Adrenal gland (tissue), 12 donors: Measurements from ENCODE around the gene FNBP1L. TPM values are rescaled to one million over a fixed set of nuclear protein-coding genes. Genes with fewer than 3 reads are reported as not detected.

Source experiments
- DNase-seq, 7 donors: peaks; one replicate each; pipeline ENCODE4 v3.0.0-alpha.2; 2019 to 2020
- H3K27ac ChIP-seq, 5 donors: fragments of 200-600 bp; sonication (generic) in 4 of 5; 1 replicate in 3 of 5; 2 replicates in 2 of 5; pipeline versions ENCODE4 v1.5.1 to v1.8.0; 2016 to 2020; ENCODE audit warnings: mild to moderate bottlenecking in 1 of 5
- H3K27me3 ChIP-seq: fragments of 200-600 bp; 2 replicates; pipeline ENCODE4 v1.8.0; 2021
- H3K36me3 ChIP-seq, 2 donors: fragments of 200-600 bp; replicated peaks in 1 of 2; 1 replicate in 1 of 2; 2 replicates in 1 of 2; pipeline versions ENCODE4 v1.5.1 to v1.8.0; 2018 to 2022
- H3K4me1 ChIP-seq, 2 donors: fragments of 200-600 bp; replicated peaks in 1 of 2; 1 replicate in 1 of 2; 2 replicates in 1 of 2; pipeline versions ENCODE4 v1.5.1 to v1.8.0; 2018 to 2021
- H3K4me3 ChIP-seq, 4 donors: fragments of 200-600 bp; sonication (generic) in 3 of 4; one replicate each; pipeline ENCODE4 v1.5.1; 2016 to 2018
- H3K9me3 ChIP-seq, 3 donors: fragments of 200-600 bp; sonication (generic) in 1 of 3; replicated peaks in 1 of 3; 1 replicate in 2 of 3; 2 replicates in 1 of 3; pipeline versions ENCODE4 v1.5.1 to v1.8.0; 2016 to 2021
- POLR2A ChIP-seq, 2 donors: fragments of 450-650 bp; IDR thresholded peaks; one replicate each; pipeline ENCODE4 v1.6.1; 2017; ENCODE audit warnings: antibody characterized with exemption in 2 of 2, mild to moderate bottlenecking in 2 of 2, moderate library complexity in 1 of 2
- WGBS, 4 donors: extraction: QIAGEN DNeasy Blood & Tissue Kit in 2 of 4; methylation state at CpG; one replicate each; pipeline versions ENCODE4 v1.1.5 to v1.1.7; 2013 to 2017; 5-methylcytosine and 5-hydroxymethylcytosine counted together
- intact Hi-C, 2 donors: fragments of 100-400 bp; cut with DNase I; formaldehyde crosslinking; loops; one replicate each; pipeline versions ENCODE4 v1.14.1 to v1.15.0; 2022 to 2023
- polyA plus RNA-seq, 3 donors: library from polyadenylated mRNA; stranded (reverse); fragments of 200-250 nt in 2 of 3; fragments of 350-450 nt in 1 of 3; fragmentation: Illumina TruSeq in 1 of 3; extraction: RNeasy Lipid Tissue Mini Kit (QIAGEN cat#74804) in 1 of 3; gene quantifications; one replicate each; pipeline ENCODE4 v1.2.3, GENCODE V29; 2013 to 2014
- total RNA-seq, 9 donors: library from RNA; depleted of rRNA in 4 of 9; stranded (reverse); fragments of >200 nt in 4 of 9; fragments of 120-200 nt in 1 of 9; fragmentation: NEBNext Ultra II Directional in 1 of 9; extraction: Animal tissue kit (Norgen Biotek cat#: 25700) in 1 of 9; gene quantifications; one replicate each; pipeline versions ENCODE4 v1.1.0 to v1.2.4, GENCODE V29; 2013 to 2023
- TF ChIP-seq, protein P1 (sequence below), 6 experiments: fragments of 450-650 bp in 4 of 6; fragments of 200-600 bp in 2 of 6; sonication (generic) in 1 of 6; IDR thresholded peaks; 1 replicate in 5 of 6; 2 replicates in 1 of 6; pipeline versions ENCODE4 v1.5.1 to v1.8.0; 2016 to 2021; ENCODE audit warnings: antibody characterized with exemption in 6 of 6, mild to moderate bottlenecking in 2 of 6, moderate library complexity in 1 of 6
- donor health status: healthy with polysubstance abuse.
- donor health status: Bipolar disorder and iron deficiency.
- donor health status: DM: yes; HTN: yes; CAD: no.
- donor health status: DM: no; HTN: no; CAD: no.
- donor health status: DM: no; HTN: no; CAD: no.
- donor health status: DM: yes; HTN: yes; CAD: no.

FNBP1L gene
- total and polyA plus RNA-seq, 12 donors, result 6.1 to 21.4 (median 14.3) TPM

DNA sequence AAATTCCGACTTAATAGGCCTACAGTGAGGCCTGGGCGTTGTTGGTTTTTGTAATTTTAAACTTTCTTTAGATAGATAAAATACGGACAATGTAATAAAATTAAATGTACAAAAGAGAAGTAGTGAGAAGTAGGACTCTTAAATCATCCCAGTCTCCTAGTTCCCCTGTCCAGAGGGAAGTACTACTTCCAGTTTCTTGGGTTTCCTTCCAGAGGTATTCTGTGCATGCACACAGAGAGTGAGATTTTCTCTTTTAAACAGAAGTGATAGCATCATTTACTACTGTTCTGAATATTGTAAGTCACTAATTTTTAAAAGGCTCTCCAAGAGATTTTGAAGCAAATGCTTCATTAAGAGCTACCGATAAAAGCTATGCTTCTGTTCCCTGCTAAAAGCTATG lies 7.2 kb upstream of the FNBP1L start:
- no peaks in the 10 kb centered on the region for H3K27me3 ChIP-seq
- DNase-seq, result no peak
- H3K36me3 ChIP-seq, result no peaks in the 10 kb centered on the region
- intact Hi-C loops, result loop anchor here in 1 of 2 donors (10.0 kb wide), 2 partner anchors 104 to 404 kb away; no protein-coding TSS in a partner anchor
- H3K27ac ChIP-seq, result no peak overlapping the region
- H3K4me3 ChIP-seq, result no peak overlapping the region
- no peaks in the 10 kb centered on the region for H3K9me3 ChIP-seq
- WGBS, 4 donors, result 86 to 89% (median 88%) methylated on average over 4 of the region's 4 CpGs
- H3K4me1 ChIP-seq, result peaks cover 0 to 7% of the 10 kb centered on the region in 2 donors
- TF ChIP-seq, protein P1, sequence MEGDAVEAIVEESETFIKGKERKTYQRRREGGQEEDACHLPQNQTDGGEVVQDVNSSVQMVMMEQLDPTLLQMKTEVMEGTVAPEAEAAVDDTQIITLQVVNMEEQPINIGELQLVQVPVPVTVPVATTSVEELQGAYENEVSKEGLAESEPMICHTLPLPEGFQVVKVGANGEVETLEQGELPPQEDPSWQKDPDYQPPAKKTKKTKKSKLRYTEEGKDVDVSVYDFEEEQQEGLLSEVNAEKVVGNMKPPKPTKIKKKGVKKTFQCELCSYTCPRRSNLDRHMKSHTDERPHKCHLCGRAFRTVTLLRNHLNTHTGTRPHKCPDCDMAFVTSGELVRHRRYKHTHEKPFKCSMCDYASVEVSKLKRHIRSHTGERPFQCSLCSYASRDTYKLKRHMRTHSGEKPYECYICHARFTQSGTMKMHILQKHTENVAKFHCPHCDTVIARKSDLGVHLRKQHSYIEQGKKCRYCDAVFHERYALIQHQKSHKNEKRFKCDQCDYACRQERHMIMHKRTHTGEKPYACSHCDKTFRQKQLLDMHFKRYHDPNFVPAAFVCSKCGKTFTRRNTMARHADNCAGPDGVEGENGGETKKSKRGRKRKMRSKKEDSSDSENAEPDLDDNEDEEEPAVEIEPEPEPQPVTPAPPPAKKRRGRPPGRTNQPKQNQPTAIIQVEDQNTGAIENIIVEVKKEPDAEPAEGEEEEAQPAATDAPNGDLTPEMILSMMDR (IDR thresholded peaks at IDR 0.05), result no peak
- no peak for TF ChIP-seq POLR2A (IDR thresholded peaks at IDR 0.05)

DNA sequence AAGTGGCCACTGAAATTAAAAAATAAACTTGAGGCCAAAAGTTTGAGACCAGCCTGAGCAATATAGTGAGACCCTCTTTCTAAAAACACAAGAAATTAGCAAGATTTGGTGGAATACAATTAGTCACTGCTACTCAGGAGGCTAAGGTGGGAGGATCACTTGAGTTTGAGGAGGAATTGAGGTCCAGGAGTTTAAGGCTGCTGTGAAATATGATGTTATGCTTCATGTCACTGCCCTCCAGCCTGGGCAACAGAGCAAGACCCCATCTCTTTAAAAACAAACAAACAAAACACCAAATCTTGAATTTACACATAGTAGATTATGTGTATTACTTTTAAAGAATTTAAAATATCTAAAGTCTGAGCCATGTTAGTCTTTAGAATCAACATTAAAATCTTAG lies 6.3 kb upstream of the FNBP1L start:
- intact Hi-C loops, result loop anchor here in 1 of 2 donors (10.0 kb wide), 2 partner anchors 103 to 403 kb away; no protein-coding TSS in a partner anchor
- Histone ChIP-seq H3K36me3 (no peaks in the 10 kb centered on the region), H3K4me1 (peaks cover 0 to 7% of the 10 kb centered on the region in 2 donors), H3K9me3 (no peaks in the 10 kb centered on the region), H3K4me3 (no peak overlapping the region), H3K27ac (no peak overlapping the region), H3K27me3 (no peaks in the 10 kb centered on the region)
- DNase-seq, result no peak
- TF ChIP-seq, protein P1 (IDR thresholded peaks at IDR 0.05), result no peak
- TF ChIP-seq POLR2A (IDR thresholded peaks at IDR 0.05), result no peak

DNA sequence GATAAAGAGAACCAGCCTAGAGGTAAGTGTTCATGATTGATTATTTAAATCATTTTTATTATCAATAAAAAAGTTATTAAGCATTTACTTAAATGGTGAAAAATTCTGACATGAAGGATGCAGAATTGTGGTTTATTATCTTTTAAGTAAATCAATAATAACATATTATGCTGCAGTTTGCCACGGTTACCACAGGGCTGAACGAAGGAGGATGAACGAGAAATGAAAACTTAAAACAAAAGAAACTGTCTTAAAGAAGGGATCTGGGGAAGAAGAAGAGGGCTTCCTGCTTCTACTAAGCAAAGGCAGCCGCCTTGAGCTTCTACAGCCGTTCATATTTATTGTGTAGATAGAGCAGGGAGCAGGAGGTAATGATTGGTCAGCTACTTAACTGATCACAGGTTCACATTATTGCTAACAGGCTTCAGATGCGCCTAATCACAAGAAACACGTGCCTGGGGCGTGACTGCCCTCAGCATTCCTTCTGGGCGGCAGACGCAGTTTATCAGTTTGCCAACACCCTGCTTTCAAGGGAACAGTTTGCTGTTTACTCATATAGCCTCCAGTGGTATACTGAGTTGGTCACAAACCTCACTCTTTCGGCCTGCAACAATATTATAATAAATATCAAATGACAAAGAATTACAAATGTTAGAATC lies 5.8 kb upstream of the FNBP1L start:
- intact Hi-C loops, result loop anchor here in 1 of 2 donors (10.0 kb wide), 2 partner anchors 103 to 403 kb away; no protein-coding TSS in a partner anchor
- Histone ChIP-seq H3K4me3 (no peak overlapping the region), H3K36me3 (no peaks in the 10 kb centered on the region), H3K27ac (no peak overlapping the region), H3K4me1 (peaks cover 0 to 7% of the 10 kb centered on the region in 2 donors), H3K9me3 (no peaks in the 10 kb centered on the region), H3K27me3 (no peaks in the 10 kb centered on the region)
- no peak for DNase-seq
- TF ChIP-seq, protein P1 (IDR thresholded peaks at IDR 0.05), result no peak
- no peak for TF ChIP-seq POLR2A (IDR thresholded peaks at IDR 0.05)
- WGBS, 4 donors, result 63 to 72% (median 70%) methylated on average over 11 of the region's 11 CpGs

DNA sequence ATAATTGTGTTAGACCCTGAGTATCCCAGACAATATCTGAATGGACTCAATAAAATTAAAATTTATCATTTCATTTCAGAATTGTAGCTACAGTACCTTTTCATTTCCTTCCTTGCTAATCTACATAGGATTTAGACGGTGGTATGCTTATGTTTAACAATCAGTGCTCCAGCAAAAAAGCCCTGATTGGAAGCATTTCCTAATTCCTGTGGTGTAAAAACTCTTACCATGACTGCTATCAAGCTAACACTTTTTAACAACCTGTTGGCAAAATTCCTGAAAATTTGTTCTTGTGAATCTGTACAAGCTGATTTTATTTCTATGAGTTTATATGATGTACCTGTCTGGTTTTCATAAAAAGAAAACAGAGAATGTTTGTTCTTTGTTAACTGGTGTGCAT lies 5.2 kb upstream of the FNBP1L start:
- Histone ChIP-seq H3K36me3 (no peaks in the 10 kb centered on the region), H3K27me3 (no peaks in the 10 kb centered on the region), H3K9me3 (no peaks in the 10 kb centered on the region), H3K4me3 (no peak overlapping the region), H3K4me1 (peaks cover 0 to 7% of the 10 kb centered on the region in 2 donors), H3K27ac (no peak overlapping the region)
- DNase-seq, result no peak
- TF ChIP-seq, protein P1 (IDR thresholded peaks at IDR 0.05), result no peak
- no peak for TF ChIP-seq POLR2A (IDR thresholded peaks at IDR 0.05)
- intact Hi-C loops, result loop anchor here in 1 of 2 donors (10.0 kb wide), 2 partner anchors 102 to 402 kb away; no protein-coding TSS in a partner anchor
- 65 to 77% (median 73%) methylated on average over 1 of the region's 1 CpG for WGBS, 4 donors
